Neural progenitor cell (in vitro differentiated cells): ENCODE data around the gene COL20A1.

ENCODE experiments used
- CTCF ChIP-seq: fragments of 200-600 bp; sonication (generic); IDR thresholded peaks from 2 replicates; pipeline ENCODE4 v1.5.1; 2017; ENCODE audit warnings: antibody characterized with exemption, mild to moderate bottlenecking
- EZH2 ChIP-seq: fragments of 200-600 bp; sonication (generic); IDR thresholded peaks from 2 replicates; pipeline ENCODE4 v1.6.1; 2017; ENCODE audit warnings: antibody characterized with exemption, mild to moderate bottlenecking, moderate library complexity
- EZH2phosphoT487 ChIP-seq: fragments of 200-600 bp; sonication (generic); IDR thresholded peaks from 2 replicates; pipeline ENCODE4 v1.6.1; 2017; ENCODE audit warnings: antibody characterized with exemption

- TF ChIP-seq CTCF: no peak
- no peak for TF ChIP-seq EZH2phosphoT487
- TF ChIP-seq EZH2: no peak
Measured at GRCh38 chr20:63334356-63334755, 41.4 kb downstream of the COL20A1 start.
